H1 (cell line): ENCODE data around the gene SCUBE2. TPM values are rescaled to one million over a fixed set of nuclear protein-coding genes. Genes with fewer than 3 reads are reported as not detected.

Experiments used
- ASH2L ChIP-seq: fragments of 200-600, 300-600 bp; sonication (generic); IDR thresholded peaks from one replicate; pipeline ENCODE4 v1.7.1; 2017; ENCODE audit warnings: low read length
- CEBPB ChIP-seq: IDR thresholded peaks from 2 replicates; pipeline ENCODE4 v1.6.1; 2012; ENCODE audit warnings: low read depth, low read length
- CHD1 ChIP-seq: IDR thresholded peaks from 2 replicates; pipeline ENCODE4 v1.6.1; 2012; ENCODE audit warnings: low read depth, low read length, improper control_type of control experiment
- CHD2 ChIP-seq: IDR thresholded peaks from 2 replicates; pipeline ENCODE4 v1.6.1; 2012; ENCODE audit warnings: low read length, improper control_type of control experiment
- CREB1 ChIP-seq: IDR thresholded peaks from 2 replicates; pipeline ENCODE4 v1.6.1; 2012; ENCODE audit warnings: inconsistent platforms
- CTBP2 ChIP-seq: IDR thresholded peaks from 2 replicates; pipeline ENCODE4 v1.7.0; 2011; ENCODE audit warnings: borderline replicate concordance, mild to moderate bottlenecking, moderate library complexity, mixed read lengths, low read length; ENCODE audit not compliant: insufficient read depth, insufficient read length
- CTCF ChIP-seq, 3 experiments: IDR thresholded peaks; 1 replicate in 2 of 3; 2 replicates in 1 of 3; pipeline versions ENCODE4 v1.5.1 to v1.6.1; 2011; ENCODE audit warnings: low read length in 3 of 3, mild to moderate bottlenecking in 3 of 3, inconsistent platforms in 2 of 3, low read depth in 1 of 3, moderate library complexity in 1 of 3; ENCODE audit not compliant: insufficient read depth in 1 of 3; ENCODE audit errors: control extremely low read depth in 1 of 3
- EZH2 ChIP-seq: fragments of 200-600 bp; sonication (generic); IDR thresholded peaks from 2 replicates; pipeline ENCODE4 v1.7.1; 2012; ENCODE audit warnings: low read depth, mild to moderate bottlenecking, moderate library complexity, low read length, inconsistent platforms; ENCODE audit not compliant: severe bottlenecking
- FOSL1 ChIP-seq: IDR thresholded peaks from 2 replicates; pipeline ENCODE4 v1.6.1; 2011; ENCODE audit warnings: mild to moderate bottlenecking, low read depth, low read length, moderate library complexity; ENCODE audit not compliant: insufficient read depth
- KDM1A ChIP-seq: fragments of 200-600, 300-600 bp; sonication (generic); IDR thresholded peaks from 2 replicates; pipeline ENCODE4 v1.7.1; 2016; ENCODE audit warnings: mild to moderate bottlenecking, low read length, borderline replicate concordance
- KDM5A ChIP-seq: fragments of 200-600 bp; IDR thresholded peaks from 2 replicates; pipeline ENCODE4 v1.7.1; 2012; ENCODE audit warnings: mild to moderate bottlenecking, low read length, inconsistent platforms, mixed read lengths
- NRF1 ChIP-seq: IDR thresholded peaks from 2 replicates; pipeline ENCODE4 v1.6.1; 2011; ENCODE audit warnings: mild to moderate bottlenecking, low read depth, low read length, improper control_type of control experiment
- PHF8 ChIP-seq: fragments of 200-600 bp; sonication (generic); conservative IDR thresholded peaks from 2 replicates; pipeline ENCODE4 v1.7.1; 2012; ENCODE audit warnings: low read depth, mild to moderate bottlenecking, inconsistent platforms, low read length, moderate library complexity
- POLR2A ChIP-seq, 2 experiments: IDR thresholded peaks; 1 replicate in 1 of 2; 2 replicates in 1 of 2; pipeline ENCODE4 v1.6.1; 2011; ENCODE audit warnings: low read depth in 2 of 2, low read length in 2 of 2, mild to moderate bottlenecking in 2 of 2; ENCODE audit errors: control extremely low read depth in 1 of 2
- POU5F1 ChIP-seq: IDR thresholded peaks from 2 replicates; pipeline ENCODE4 v1.6.1; 2011; ENCODE audit warnings: low read depth, mild to moderate bottlenecking, low read length, moderate library complexity
- RBBP5 ChIP-seq: IDR thresholded peaks from 2 replicates; pipeline ENCODE4 v1.7.1; 2012; ENCODE audit warnings: low read depth, mild to moderate bottlenecking, inconsistent platforms, low read length, moderate library complexity, borderline replicate concordance
- RNF2 ChIP-seq: fragments of 200-900, 300-1000 bp; sonication (generic); IDR thresholded peaks from 2 replicates; pipeline ENCODE4 v1.7.1; 2016; ENCODE audit warnings: borderline replicate concordance, low read depth, mild to moderate bottlenecking, antibody characterized with exemption, low read length; ENCODE audit not compliant: poor library complexity, severe bottlenecking; ENCODE audit errors: missing control alignments
- SIN3A ChIP-seq, 2 experiments: IDR thresholded peaks in 1 of 2; conservative IDR thresholded peaks in 1 of 2; 2 replicates each; pipeline ENCODE4 v1.6.1; 2011 to 2012; ENCODE audit warnings: low read length in 2 of 2, improper control_type of control experiment in 1 of 2, low read depth in 1 of 2, mild to moderate bottlenecking in 1 of 2
- SP4 ChIP-seq: IDR thresholded peaks from 2 replicates; pipeline ENCODE4 v1.6.1; 2012; ENCODE audit warnings: low read length, inconsistent platforms
- TAF1 ChIP-seq: IDR thresholded peaks from 2 replicates; pipeline ENCODE4 v1.6.1; 2011; ENCODE audit warnings: mild to moderate bottlenecking, low read depth, low read length
- TAF7 ChIP-seq: optimal IDR thresholded peaks from 2 replicates; pipeline ENCODE3; 2011; ENCODE audit warnings: low read depth, mild to moderate bottlenecking, inconsistent platforms, low read length, moderate library complexity, borderline replicate concordance
- TBP ChIP-seq: IDR thresholded peaks from 2 replicates; pipeline ENCODE4 v1.6.1; 2011; ENCODE audit warnings: low read depth, low read length, improper control_type of control experiment
- polyA plus RNA-seq, 7 experiments: library from polyadenylated mRNA; depleted of rRNA in 3 of 7; stranded (reverse) in 5 of 7; unstranded in 2 of 7; fragments of >200 nt in 5 of 7; fragments of 200-250 nt in 2 of 7; gene quantifications; 1 replicate in 5 of 7; 2 replicates in 1 of 7; 4 replicates in 1 of 7; pipeline versions ENCODE4 v1.2.1 to v1.2.3, GENCODE V29; 2011 to 2013; ENCODE audit warnings: missing spikeins in 2 of 7, mixed read lengths in 2 of 7
- total RNA-seq: library from RNA; stranded (reverse); fragmentation: NEBNext Ultra II Directional; extraction: Animal tissue kit (Norgen Biotek cat#: 25700); gene quantifications from 2 replicates; pipeline ENCODE4 v1.2.1, GENCODE V29; 2021

The SCUBE2 gene
- total and polyA plus RNA-seq, 2 of the 8 experiments (the other 6 are each of a cell fraction or from before 2014, with no cell fraction given), result 0.29 to 1.2 TPM

DNA sequence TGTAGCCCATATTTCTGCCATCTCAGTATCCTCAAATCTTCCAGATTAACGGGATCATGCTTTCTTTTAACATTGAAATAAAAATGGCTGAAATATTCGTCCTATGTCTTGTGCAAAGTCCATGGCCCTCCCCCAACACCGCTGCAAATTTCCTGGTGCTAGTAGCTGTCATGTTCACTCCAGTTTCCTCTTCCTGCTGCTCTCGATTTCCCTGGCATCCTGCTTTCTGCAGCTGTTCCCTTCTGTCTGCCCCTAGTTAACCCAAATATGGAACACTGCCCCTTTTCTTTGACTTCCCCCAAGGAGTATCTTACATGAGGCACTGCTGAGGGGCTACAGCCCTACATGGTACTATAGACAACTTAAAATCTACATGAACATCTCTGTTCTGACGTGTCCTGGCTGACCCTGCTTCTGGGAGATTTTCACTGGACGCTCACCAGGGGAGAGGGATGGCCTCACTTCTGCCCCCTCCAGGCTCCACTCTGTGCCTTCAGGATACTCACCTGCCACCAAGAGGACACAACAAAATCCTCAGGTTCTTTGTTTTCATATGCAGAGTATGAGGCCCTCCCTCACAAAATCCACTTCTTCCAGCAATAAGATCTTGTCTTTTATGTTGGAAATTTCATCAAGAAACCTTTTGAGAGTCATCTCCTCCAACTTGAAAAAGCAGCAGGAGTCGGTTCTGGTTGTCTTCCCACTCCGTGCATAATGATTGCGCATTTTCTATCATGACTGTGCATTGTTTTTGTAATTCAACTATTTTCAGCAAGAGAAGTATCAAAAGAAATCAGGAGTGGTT, 29.5 kb upstream of the SCUBE2 start (continued):
- TF ChIP-seq CTCF (IDR thresholded peaks at IDR 0.05; ENCODE audit: control extremely low read depth in 1 of 3, insufficient read depth in 1 of 3, low read depth in 1 of 3, low read length in 3 of 3) (peak; percentile 84 to 99 (median 84)), CEBPB (no peak), KDM1A (no peak), EZH2 (no peak), SIN3A (conservative IDR thresholded peaks at IDR 0.05 in 1 of 2, IDR thresholded peaks at IDR 0.05 in 1 of 2; ENCODE audit: low read depth in 1 of 2, low read length in 2 of 2) (no peak), POU5F1 (no peak), TBP (no peak), TAF7 (no peak), RBBP5 (no peak), CHD2 (no peak), FOSL1 (no peak), POLR2A (IDR thresholded peaks at IDR 0.05; ENCODE audit: control extremely low read depth in 1 of 2, low read depth in 2 of 2, low read length in 2 of 2) (no peak), ASH2L (peak; percentile 30), NRF1 (no peak), CREB1 (peak; percentile 36; the same call in 1 of the 2 replicates), TAF1 (no peak), KDM5A (no peak), CHD1 (no peak), RNF2 (no peak), CTBP2 (no peak), PHF8 (no peak), SP4 (no peak)
